ENCODE data around the gene C8G. TPM values are rescaled to one million over a fixed set of nuclear protein-coding genes. Genes with fewer than 3 reads are reported as not detected.

C8G gene
- polyA plus RNA-seq, 1 donor from 2014 or later = not detected

DNA sequence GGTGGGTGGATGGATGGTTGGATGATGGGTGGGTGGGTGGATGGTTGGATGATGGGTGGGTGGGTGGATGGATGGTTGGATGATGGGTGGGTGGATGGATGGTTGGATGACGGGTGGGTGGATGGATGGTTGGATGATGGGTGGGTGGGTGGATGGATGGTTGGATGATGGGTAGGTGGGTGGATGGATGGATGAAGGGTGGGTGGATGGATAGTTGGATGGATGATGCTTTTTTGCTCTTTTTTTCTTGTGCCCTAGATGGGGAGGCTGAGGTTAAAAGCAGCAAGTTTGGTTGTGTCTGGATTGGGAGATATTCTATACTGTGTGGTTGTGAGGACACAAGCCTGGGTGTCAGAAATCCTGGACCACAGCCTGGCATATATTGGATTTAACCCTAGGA, 12.4 kb downstream of the C8G start:
- no peaks in the 10 kb centered on the region for H3K9me3 ChIP-seq (ENCODE audit: low read length)
- no peak overlapping the region for H3K9ac ChIP-seq (ENCODE audit: low read length)
- H3K4me3 ChIP-seq (ENCODE audit: low read length) = no peak overlapping the region
- H3K36me3 ChIP-seq (ENCODE audit: insufficient read depth, low read length) = no peaks in the 10 kb centered on the region
- H4K20me1 ChIP-seq (ENCODE audit: insufficient read depth) = no peaks in the 10 kb centered on the region
- no peaks in the 10 kb centered on the region for H3K27me3 ChIP-seq (ENCODE audit: insufficient read depth, low read depth, low read length)
- no peak overlapping the region for H3K27ac ChIP-seq (ENCODE audit: low read length)
- H2AFZ ChIP-seq (ENCODE audit: low read depth, low read length) = no peak overlapping the region
- H3F3A ChIP-seq (ENCODE audit: insufficient read depth, low read length, poor library complexity, severe bottlenecking) = no peaks in the 10 kb centered on the region
- no peaks in the 10 kb centered on the region for H3K9me2 ChIP-seq (ENCODE audit: insufficient read depth, low read length)
- TF ChIP-seq SMC3 (conservative IDR thresholded peaks at IDR 0.05; ENCODE audit: poor library complexity) = no peak
- no peak for TF ChIP-seq MXI1 (conservative IDR thresholded peaks at IDR 0.05; ENCODE audit: poor library complexity, severe bottlenecking)
- no peak for TF ChIP-seq RAD21 (conservative IDR thresholded peaks at IDR 0.05)
- TF ChIP-seq, protein P1, sequence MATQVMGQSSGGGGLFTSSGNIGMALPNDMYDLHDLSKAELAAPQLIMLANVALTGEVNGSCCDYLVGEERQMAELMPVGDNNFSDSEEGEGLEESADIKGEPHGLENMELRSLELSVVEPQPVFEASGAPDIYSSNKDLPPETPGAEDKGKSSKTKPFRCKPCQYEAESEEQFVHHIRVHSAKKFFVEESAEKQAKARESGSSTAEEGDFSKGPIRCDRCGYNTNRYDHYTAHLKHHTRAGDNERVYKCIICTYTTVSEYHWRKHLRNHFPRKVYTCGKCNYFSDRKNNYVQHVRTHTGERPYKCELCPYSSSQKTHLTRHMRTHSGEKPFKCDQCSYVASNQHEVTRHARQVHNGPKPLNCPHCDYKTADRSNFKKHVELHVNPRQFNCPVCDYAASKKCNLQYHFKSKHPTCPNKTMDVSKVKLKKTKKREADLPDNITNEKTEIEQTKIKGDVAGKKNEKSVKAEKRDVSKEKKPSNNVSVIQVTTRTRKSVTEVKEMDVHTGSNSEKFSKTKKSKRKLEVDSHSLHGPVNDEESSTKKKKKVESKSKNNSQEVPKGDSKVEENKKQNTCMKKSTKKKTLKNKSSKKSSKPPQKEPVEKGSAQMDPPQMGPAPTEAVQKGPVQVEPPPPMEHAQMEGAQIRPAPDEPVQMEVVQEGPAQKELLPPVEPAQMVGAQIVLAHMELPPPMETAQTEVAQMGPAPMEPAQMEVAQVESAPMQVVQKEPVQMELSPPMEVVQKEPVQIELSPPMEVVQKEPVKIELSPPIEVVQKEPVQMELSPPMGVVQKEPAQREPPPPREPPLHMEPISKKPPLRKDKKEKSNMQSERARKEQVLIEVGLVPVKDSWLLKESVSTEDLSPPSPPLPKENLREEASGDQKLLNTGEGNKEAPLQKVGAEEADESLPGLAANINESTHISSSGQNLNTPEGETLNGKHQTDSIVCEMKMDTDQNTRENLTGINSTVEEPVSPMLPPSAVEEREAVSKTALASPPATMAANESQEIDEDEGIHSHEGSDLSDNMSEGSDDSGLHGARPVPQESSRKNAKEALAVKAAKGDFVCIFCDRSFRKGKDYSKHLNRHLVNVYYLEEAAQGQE (IDR thresholded peaks at IDR 0.05; ENCODE audit: borderline replicate concordance) = no peak
- no peak for TF ChIP-seq TAF1 (IDR thresholded peaks at IDR 0.05; ENCODE audit: low read depth)
- no peak for TF ChIP-seq EZH2 (IDR thresholded peaks at IDR 0.05; ENCODE audit: borderline replicate concordance, insufficient read depth, low read length, poor library complexity, severe bottlenecking)
- TF ChIP-seq, protein P2, sequence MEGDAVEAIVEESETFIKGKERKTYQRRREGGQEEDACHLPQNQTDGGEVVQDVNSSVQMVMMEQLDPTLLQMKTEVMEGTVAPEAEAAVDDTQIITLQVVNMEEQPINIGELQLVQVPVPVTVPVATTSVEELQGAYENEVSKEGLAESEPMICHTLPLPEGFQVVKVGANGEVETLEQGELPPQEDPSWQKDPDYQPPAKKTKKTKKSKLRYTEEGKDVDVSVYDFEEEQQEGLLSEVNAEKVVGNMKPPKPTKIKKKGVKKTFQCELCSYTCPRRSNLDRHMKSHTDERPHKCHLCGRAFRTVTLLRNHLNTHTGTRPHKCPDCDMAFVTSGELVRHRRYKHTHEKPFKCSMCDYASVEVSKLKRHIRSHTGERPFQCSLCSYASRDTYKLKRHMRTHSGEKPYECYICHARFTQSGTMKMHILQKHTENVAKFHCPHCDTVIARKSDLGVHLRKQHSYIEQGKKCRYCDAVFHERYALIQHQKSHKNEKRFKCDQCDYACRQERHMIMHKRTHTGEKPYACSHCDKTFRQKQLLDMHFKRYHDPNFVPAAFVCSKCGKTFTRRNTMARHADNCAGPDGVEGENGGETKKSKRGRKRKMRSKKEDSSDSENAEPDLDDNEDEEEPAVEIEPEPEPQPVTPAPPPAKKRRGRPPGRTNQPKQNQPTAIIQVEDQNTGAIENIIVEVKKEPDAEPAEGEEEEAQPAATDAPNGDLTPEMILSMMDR (IDR thresholded peaks at IDR 0.05; ENCODE audit: poor library complexity, severe bottlenecking) = no peak
- TF ChIP-seq EP300 (conservative IDR thresholded peaks at IDR 0.05; ENCODE audit: poor library complexity, severe bottlenecking) = no peak
- no peak for TF ChIP-seq POLR2AphosphoS5 (IDR thresholded peaks at IDR 0.05)
- no peak overlapping the region for H3K4me2 ChIP-seq (ENCODE audit: low read length)
- no peaks in the 10 kb centered on the region for H3K79me2 ChIP-seq (replicated peaks; ENCODE audit: insufficient read depth, low read length)

DNA sequence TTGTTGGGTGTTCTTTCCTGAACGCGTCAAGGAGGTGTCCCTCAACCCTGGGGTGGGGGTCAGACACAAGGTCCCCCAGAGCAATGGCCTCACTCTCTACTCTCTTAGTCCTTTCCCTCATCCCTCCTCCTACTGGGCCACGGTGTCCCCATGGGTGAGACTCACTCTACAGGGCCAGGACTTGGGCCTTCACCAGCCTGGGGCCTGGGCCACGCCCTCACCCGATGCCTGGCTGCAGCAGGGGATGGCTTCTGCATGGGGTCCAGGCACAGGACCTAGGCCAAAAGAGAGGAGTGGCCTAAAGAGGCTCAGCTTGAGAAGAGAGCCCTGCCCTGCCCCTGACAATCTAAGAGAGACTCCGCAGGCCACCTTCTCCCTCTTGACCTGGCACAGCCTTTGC, 12.9 kb downstream of the C8G start:
- Histone ChIP-seq H3K9ac (ENCODE audit: low read length) (no peak overlapping the region), H3K79me2 (replicated peaks; ENCODE audit: insufficient read depth, low read length) (no peaks in the 10 kb centered on the region), H3K4me2 (ENCODE audit: low read length) (no peak overlapping the region), H3K27me3 (ENCODE audit: insufficient read depth, low read depth, low read length) (no peaks in the 10 kb centered on the region), H3F3A (ENCODE audit: insufficient read depth, low read length, poor library complexity, severe bottlenecking) (no peaks in the 10 kb centered on the region), H4K20me1 (ENCODE audit: insufficient read depth) (no peaks in the 10 kb centered on the region), H3K27ac (ENCODE audit: low read length) (no peak overlapping the region), H2AFZ (ENCODE audit: low read depth, low read length) (no peak overlapping the region), H3K4me3 (ENCODE audit: low read length) (no peak overlapping the region), H3K9me2 (ENCODE audit: insufficient read depth, low read length) (no peaks in the 10 kb centered on the region), H3K9me3 (ENCODE audit: low read length) (no peaks in the 10 kb centered on the region), H3K36me3 (ENCODE audit: insufficient read depth, low read length) (no peaks in the 10 kb centered on the region)
- TF ChIP-seq EP300 (conservative IDR thresholded peaks at IDR 0.05; ENCODE audit: poor library complexity, severe bottlenecking) (no peak), SMC3 (conservative IDR thresholded peaks at IDR 0.05; ENCODE audit: poor library complexity) (no peak), EZH2 (IDR thresholded peaks at IDR 0.05; ENCODE audit: borderline replicate concordance, insufficient read depth, low read length, poor library complexity, severe bottlenecking) (no peak), POLR2AphosphoS5 (IDR thresholded peaks at IDR 0.05) (no peak), RAD21 (conservative IDR thresholded peaks at IDR 0.05) (no peak), TAF1 (IDR thresholded peaks at IDR 0.05; ENCODE audit: low read depth) (no peak), MXI1 (conservative IDR thresholded peaks at IDR 0.05; ENCODE audit: poor library complexity, severe bottlenecking) (no peak)
- TF ChIP-seq, protein P1 (IDR thresholded peaks at IDR 0.05; ENCODE audit: borderline replicate concordance) = no peak
- TF ChIP-seq, protein P2 (IDR thresholded peaks at IDR 0.05; ENCODE audit: poor library complexity, severe bottlenecking) = no peak
